GM12865 (cell line): ENCODE results near the gene CHRNA4.

ENCODE experiments used
- DNase-seq: peaks from one replicate; pipeline ENCODE4 v3.0.0; 2010; ENCODE audit warnings: low read depth
- H3K4me3 ChIP-seq: 2 replicates; pipeline ENCODE4 v1.5.1; 2011; ENCODE audit warnings: mild to moderate bottlenecking, low read depth, low read length, control low read depth
- TF ChIP-seq, protein P1 (sequence below): IDR thresholded peaks from 2 replicates; pipeline ENCODE4 v1.5.1; 2011; ENCODE audit warnings: low read length, control low read depth, low read depth, inconsistent platforms; ENCODE audit not compliant: insufficient read depth; ENCODE audit errors: missing control alignments

CHRNA4 gene

DNA sequence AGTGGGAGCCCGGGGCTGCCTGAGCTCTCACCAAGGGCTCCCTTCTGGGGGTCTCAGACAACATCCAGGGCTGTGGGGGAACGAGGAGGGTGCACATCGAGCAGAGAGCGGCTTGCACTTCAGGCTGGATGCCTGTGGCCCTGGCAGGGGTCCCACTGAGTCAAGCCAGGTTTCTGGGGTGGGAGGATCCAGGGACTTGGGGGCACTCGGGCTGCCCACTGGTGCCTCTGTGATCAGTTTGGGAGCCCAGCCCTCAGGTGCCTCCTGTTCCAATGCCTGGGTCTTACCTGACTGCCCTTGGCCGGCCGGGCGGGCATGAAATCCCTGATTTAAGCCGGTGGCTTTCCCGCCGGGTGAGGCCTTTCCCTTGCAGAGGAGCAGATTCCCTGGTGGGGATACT, 67.7 kb downstream of the CHRNA4 start:
- no peak overlapping the region for H3K4me3 ChIP-seq
- TF ChIP-seq, protein P1, sequence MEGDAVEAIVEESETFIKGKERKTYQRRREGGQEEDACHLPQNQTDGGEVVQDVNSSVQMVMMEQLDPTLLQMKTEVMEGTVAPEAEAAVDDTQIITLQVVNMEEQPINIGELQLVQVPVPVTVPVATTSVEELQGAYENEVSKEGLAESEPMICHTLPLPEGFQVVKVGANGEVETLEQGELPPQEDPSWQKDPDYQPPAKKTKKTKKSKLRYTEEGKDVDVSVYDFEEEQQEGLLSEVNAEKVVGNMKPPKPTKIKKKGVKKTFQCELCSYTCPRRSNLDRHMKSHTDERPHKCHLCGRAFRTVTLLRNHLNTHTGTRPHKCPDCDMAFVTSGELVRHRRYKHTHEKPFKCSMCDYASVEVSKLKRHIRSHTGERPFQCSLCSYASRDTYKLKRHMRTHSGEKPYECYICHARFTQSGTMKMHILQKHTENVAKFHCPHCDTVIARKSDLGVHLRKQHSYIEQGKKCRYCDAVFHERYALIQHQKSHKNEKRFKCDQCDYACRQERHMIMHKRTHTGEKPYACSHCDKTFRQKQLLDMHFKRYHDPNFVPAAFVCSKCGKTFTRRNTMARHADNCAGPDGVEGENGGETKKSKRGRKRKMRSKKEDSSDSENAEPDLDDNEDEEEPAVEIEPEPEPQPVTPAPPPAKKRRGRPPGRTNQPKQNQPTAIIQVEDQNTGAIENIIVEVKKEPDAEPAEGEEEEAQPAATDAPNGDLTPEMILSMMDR = no peak
- DNase-seq = no peak
